GM19035 (cell line): ENCODE data around the gene IGFBP1.

Experiments
- ATAC-seq: cut with Tn5 transposase; IDR thresholded peaks from one replicate; pipeline ENCODE4 v1.9.1; 2021; ENCODE audit not compliant: unreplicated experiment

Gene IGFBP1

GRCh38 chr7:45898222-45898621 is 9.9 kb downstream of the IGFBP1 start:
- ATAC-seq = no peak

DNA sequence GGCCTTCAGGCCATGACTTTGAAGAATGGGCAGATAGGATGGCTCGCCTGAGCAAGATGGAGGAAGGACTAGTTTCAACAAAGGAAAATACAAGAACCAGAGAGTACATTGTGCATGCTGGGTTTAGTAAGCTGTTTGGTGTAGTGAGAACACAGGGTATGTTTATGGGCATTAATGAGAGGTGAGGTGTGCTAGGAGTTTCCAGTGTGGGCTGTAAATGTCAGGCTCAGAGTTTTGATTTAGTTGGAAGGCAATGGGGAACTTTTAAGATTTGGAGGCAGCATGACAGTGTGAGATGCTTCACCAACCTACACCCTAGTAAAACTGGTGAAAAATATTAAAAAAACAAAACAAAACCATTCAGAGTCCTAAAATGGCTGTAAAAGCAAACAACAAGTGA is 13.3 kb downstream of the IGFBP1 start:
- no peak for ATAC-seq

DNA sequence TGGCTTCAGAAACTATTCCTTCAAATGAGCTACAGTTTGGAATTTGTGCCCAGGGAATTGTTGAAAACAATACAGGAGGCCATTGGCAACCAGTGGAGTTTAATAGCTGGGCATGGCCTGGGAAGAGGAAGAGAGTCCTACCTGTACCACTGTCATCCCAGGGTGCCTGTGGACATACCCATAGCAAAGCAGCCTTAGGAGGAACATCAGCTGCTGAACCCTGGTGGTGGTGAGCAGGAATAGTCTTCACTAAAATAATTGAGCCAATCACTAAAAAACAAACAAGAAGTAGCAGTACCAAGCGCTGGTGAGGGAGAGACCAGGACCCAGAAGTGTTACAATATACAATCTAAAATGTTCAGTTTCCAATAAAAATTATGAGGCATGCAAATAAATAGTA is 14.5 kb downstream of the IGFBP1 start:
- no peak for ATAC-seq

DNA sequence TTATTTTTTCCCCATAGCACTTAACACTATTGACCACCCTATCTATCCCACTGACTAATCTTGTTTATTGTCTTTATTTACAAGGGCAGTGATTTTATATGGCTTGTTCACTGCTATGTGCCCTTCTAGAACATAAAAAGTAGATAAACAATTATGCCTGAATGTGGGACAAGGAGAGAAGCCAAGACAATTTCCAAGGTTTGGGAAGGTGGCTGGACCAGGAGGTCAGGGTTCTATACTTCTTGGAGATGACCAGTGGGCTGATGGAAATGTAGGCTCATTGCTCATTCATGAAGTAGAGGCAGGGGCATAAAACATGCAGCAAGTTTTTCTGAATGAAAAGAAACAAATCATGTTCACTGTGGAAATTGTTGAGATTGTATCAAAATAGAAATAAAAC is 21.3 kb downstream of the IGFBP1 start:
- ATAC-seq = no peak

DNA sequence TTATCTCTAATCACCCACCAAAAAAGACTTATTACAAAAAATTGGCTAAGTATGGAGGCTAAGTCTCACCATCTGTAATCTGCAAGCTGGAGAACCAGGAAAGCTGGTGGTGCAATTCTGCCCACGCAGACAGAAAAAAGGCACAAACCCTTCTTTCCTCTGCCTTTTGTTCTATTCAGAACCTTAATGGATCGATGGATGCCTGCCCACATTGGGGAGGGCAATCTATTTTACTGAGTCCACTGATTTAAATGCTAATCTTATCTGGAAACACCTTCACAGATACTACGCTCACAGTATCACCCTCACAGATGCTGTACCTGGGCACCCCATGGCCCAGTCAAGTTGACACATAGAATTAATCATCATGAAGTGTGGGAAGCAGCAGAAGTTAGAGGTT is 22.6 kb downstream of the IGFBP1 start:
- no peak for ATAC-seq

GRCh38 chr7:45911311-45911710 is 23.0 kb downstream of the IGFBP1 start:
- ATAC-seq = no peak

DNA sequence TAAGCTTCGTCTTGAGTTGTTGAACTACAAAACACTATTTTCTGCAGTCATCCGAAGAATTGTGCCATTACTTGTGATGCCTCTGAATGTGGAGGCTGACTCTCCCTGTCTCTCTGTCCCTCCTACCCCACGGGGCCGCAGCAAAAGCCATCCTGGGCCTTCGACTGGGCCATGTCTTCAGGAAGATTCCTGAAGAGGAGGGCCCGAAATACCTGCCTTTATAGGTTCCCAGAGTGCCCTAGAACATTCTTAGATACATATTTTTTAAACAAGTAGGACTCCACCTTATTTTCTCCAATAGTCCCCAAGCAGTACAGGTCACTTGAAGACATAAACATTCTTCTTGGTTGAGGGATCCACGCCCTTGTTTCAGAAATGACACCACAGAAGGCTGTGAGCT is 24.7 kb downstream of the IGFBP1 start:
- ATAC-seq = no peak

- ATAC-seq = no peak
Observed at GRCh38 chr7:45914911-45915310, 26.6 kb downstream of the IGFBP1 start.

- no peak for ATAC-seq
Observed at GRCh38 chr7:45915606-45916005, 27.3 kb downstream of the IGFBP1 start.

DNA sequence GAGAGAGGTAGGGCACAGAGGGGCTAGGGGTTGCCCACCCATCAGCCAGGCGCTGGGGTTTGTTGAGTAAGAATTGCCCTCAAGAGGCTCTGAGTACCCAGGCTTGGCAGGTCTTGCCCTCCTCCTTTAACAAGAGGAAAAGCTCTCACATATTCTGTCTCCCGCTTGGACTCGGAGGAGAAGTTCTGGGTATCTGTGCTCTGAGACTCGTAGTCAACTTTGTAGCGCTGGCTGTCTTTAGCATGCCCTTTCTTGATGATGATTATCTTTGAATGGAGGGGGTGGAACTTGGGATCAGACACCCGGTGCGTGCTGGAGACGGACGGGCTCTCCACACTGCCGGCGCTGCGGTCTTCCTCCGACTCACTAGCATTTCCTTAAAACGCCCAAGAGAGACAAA is 28.8 kb downstream of the IGFBP1 start:
- no peak for ATAC-seq

GRCh38 chr7:45917658-45918057 is 29.4 kb downstream of the IGFBP1 start:
- ATAC-seq = peak; percentile 72

GRCh38 chr7:45918556-45918955 is 30.3 kb downstream of the IGFBP1 start:
- ATAC-seq = no peak

GRCh38 chr7:45919231-45919784 is 31.0 kb downstream of the IGFBP1 start:
- ATAC-seq = no peak

GRCh38 chr7:45919993-45920459 is 31.7 kb downstream of the IGFBP1 start:
- no peak for ATAC-seq

GRCh38 chr7:45920502-45921380 is 32.5 kb downstream of the IGFBP1 start, which contains the start of gene IGFBP3:
IGFBP3 (minus strand) TSS chr7:45921272; CDS start chr7:45921140, 132 bp downstream.
- no peak for ATAC-seq

DNA sequence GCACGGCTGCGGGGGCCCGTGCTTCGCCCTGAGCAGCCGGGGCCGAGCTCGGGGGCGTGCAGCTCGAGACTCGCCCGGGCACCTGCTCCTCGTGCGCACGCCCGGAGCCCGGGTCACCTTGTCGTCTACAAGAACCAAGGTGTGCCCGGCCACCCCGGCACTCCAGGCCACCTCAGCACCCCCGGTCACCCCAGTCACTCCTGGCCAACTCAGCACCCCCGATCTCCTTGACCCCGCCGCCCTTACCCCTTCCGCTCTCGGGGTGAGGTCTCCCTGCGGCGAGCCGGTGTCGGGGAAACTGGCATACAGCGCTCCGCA is 33.1 kb downstream of the IGFBP1 start:
- no peak for ATAC-seq

- no peak for ATAC-seq
Observed at GRCh38 chr7:45921699-45922519, 33.6 kb downstream of the IGFBP1 start.

- peak; percentile 28 for ATAC-seq
Observed at GRCh38 chr7:45922810-45923209, 34.5 kb downstream of the IGFBP1 start.

GRCh38 chr7:45923290-45923689 is 35.0 kb downstream of the IGFBP1 start:
- peak; percentile 54 for ATAC-seq

- no peak for ATAC-seq
Observed at GRCh38 chr7:45923818-45924217, 35.5 kb downstream of the IGFBP1 start.

GRCh38 chr7:45924283-45924682 is 36.0 kb downstream of the IGFBP1 start:
- ATAC-seq = no peak

- no peak for ATAC-seq
Observed at GRCh38 chr7:45927721-45928120, 39.4 kb downstream of the IGFBP1 start.
